NK-92 treated with Interleukin-12 subunit alpha and Interleukin-12 subunit beta, amount 100 ng/mL, for 24 hours (cell line): ENCODE measurements around the gene SERPINC1.
"Not testable (repeated sequence)": the region's sequence is repeated elsewhere in the genome, so short reads cannot be mapped to it uniquely, and the experiment has no call there.

Experiments used
- DNase-seq: peaks from one replicate; lab custom pipeline; 2025; lab: John Stamatoyannopoulos, UW

SERPINC1 gene

GRCh38 chr1:173863224-173864161 is 53.6 kb downstream of the SERPINC1 start:
- DNase-seq, result no peak

- DNase-seq, result no peak
Measured at GRCh38 chr1:173862769-173863223, 54.3 kb downstream of the SERPINC1 start.

GRCh38 chr1:173862146-173862768 is 54.9 kb downstream of the SERPINC1 start:
- not testable (repeated sequence) for DNase-seq

GRCh38 chr1:173861731-173862145 is 55.4 kb downstream of the SERPINC1 start:
- no peak for DNase-seq

GRCh38 chr1:173860065-173860464 is 57.1 kb downstream of the SERPINC1 start:
- no peak for DNase-seq

GRCh38 chr1:173859547-173859946 is 57.6 kb downstream of the SERPINC1 start:
- DNase-seq, result not testable (repeated sequence)

- DNase-seq, result no peak
Measured at GRCh38 chr1:173857363-173857917, 59.7 kb downstream of the SERPINC1 start.

- no peak for DNase-seq
Measured at GRCh38 chr1:173856903-173857302, 60.2 kb downstream of the SERPINC1 start.

GRCh38 chr1:173856014-173856413 is 61.1 kb downstream of the SERPINC1 start:
- no peak for DNase-seq
